SJCRH30 (cell line): Measurements from ENCODE around the gene STARD8. TPM values are rescaled to one million over a fixed set of nuclear protein-coding genes. Genes with fewer than 3 reads are reported as not detected.

Source experiments
- DNase-seq, 2 experiments: peaks; one replicate each; pipeline ENCODE4 v3.0.0-alpha.2; 2015 to 2020
- H3K27ac ChIP-seq: fragments of 250-450 bp; sonication (Bioruptor Pico); 2 replicates; pipeline ENCODE4 v1.5.1; 2020; ENCODE audit warnings: mild to moderate bottlenecking, moderate library complexity
- H3K27me3 ChIP-seq: fragments of 250-450 bp; sonication (Bioruptor Pico); 2 replicates; pipeline ENCODE4 v1.5.1; 2020; ENCODE audit warnings: mild to moderate bottlenecking, moderate library complexity
- H3K36me3 ChIP-seq: fragments of 250-450 bp; sonication (Bioruptor Pico); 2 replicates; pipeline ENCODE4 v1.5.1; 2020; ENCODE audit warnings: mild to moderate bottlenecking, moderate library complexity
- H3K4me1 ChIP-seq: fragments of 250-450 bp; sonication (Bioruptor Pico); 2 replicates; pipeline ENCODE4 v1.5.1; 2020; ENCODE audit warnings: mild to moderate bottlenecking, moderate library complexity
- H3K4me3 ChIP-seq: fragments of 250-450 bp; sonication (Bioruptor Pico); 2 replicates; pipeline ENCODE4 v1.5.1; 2020; ENCODE audit warnings: mild to moderate bottlenecking, moderate library complexity
- H3K9me3 ChIP-seq: fragments of 250-450 bp; sonication (Bioruptor Pico); replicated peaks from 2 replicates; pipeline ENCODE4 v1.5.1; 2020; ENCODE audit warnings: mild to moderate bottlenecking, moderate library complexity
- total RNA-seq: library from RNA; depleted of rRNA; stranded (reverse); fragments of >200 nt; shearing (Covaris generic); gene quantifications from 2 replicates; pipeline ENCODE4 v1.2.3, GENCODE V29; 2014

Gene STARD8
- total RNA-seq, 1 experiment from 2014 or later, result 9.7 TPM

DNA sequence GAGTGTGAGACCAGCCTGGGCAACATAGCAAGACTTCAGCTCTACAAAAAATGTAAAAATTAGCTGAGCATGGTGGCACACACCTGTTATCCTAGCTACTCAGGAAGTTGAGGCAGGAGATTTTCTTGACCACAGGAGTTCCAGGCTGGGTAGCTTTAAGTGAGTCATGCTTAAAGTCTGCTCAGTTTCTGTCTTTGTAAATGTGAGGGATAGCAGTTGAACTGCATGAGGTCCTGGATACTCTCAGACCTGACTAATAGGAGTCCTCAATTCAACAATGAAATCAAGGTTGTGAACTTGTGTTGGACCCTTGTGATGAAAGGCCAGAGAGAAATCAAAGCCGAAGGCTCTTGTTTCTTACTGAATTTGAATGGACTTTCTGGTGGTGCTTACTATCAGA, 45.2 kb downstream of the STARD8 start:
- Histone ChIP-seq H3K36me3 (no peaks in the 10 kb centered on the region), H3K4me3 (no peak overlapping the region), H3K27ac (peak overlapping the region; percentile 97), H3K27me3 (no peaks in the 10 kb centered on the region), H3K9me3 (no peaks in the 10 kb centered on the region), H3K4me1 (peaks cover 13% of the 10 kb centered on the region)
- peak in 1 of 2 experiments; percentile 46 for DNase-seq

DNA sequence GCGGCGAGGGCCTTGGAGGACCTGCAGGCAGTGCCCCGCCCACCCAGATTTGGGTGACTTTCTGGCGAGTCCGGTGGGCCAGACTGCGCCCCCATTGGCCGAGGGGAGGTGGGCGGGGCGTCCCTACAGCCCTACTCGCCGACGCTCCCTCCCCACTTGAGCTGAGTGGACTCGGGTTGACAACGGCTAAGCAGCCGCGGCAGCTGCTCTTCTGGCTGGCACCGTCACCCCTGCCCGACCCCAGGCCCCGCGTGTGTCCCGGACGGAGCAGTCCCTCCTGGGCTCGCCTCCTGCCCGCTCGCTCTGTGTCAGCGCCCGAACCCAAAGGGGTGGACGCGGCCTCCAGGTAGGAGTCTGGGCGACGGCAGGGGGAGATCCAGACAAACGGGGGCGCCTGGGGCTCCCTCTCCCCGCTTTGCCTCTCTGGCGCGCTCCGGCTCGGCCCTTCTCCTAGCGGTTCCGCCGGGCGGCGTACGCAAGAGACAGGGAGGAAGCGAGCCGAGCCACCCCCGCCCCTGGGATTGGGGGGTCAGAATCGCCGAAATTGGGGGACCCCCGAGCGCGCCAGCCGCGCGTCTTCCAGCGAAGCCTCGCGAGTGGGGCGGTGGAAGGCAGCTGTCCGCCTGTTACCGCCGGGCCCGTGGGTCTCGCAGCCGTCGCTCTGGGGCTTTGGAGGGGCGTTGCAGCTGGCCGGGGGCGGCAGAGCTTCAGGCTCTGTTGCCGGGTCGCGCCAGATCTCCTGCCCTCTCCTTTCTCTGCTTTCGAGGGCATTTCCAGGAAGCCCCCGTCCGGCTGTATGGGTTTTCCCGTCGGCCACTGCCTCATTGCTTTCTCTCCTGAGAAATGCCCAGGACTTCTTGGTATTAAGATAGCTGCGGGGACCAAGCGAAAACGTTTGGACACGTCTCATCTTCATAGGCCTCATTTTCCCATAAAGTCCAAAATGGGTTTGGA, 46.3 kb downstream of the STARD8 start:
- Histone ChIP-seq H3K9me3 (no peaks in the 10 kb centered on the region), H3K27me3 (no peaks in the 10 kb centered on the region), H3K4me1 (peaks cover 13% of the 10 kb centered on the region), H3K27ac (peak overlapping the region; percentile 97), H3K4me3 (peak overlapping the region; percentile 91), H3K36me3 (no peaks in the 10 kb centered on the region)
- peak; percentile 95 to 96 for DNase-seq

GRCh38 chrX:68694435-68695205, 47.2 kb downstream of the STARD8 start:
- H3K27me3 ChIP-seq, result no peaks in the 10 kb centered on the region
- H3K27ac ChIP-seq, result peak overlapping the region; percentile 97
- H3K4me3 ChIP-seq, result peak overlapping the region; percentile 91
- H3K9me3 ChIP-seq, result no peaks in the 10 kb centered on the region
- peaks cover 13% of the 10 kb centered on the region for H3K4me1 ChIP-seq
- no peaks in the 10 kb centered on the region for H3K36me3 ChIP-seq
- DNase-seq, result no peak

DNA sequence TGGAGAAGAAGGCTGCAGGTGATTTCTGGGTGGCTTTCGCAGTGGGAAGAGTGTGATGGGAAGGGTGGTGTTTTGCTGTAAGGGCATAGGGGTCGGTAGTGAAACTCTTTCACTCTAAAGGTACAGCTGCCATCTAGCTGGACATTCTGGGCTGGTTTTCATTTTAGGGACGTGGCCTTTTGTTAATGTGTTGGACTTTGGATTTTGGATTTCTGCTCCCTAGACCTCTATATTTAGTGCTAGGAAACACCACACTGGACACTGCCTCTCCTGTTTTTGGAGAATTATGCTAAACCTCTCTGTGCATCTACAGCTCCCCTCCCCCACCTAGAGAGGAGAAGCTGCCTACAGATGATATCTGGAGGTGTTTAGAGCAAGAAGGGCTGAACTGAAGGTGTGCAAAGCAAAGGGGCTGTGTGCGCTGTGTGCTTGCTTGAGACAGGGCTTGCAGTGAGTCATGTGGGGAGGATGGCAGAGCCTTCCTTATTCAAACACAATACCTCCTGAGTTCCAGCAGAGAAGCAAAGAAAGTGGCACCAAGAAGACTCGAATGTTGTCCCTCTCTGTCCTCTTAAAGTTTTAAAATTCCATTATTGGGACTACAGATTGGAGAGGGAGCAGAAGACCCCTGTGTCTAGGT, 47.9 kb downstream of the STARD8 start:
- Histone ChIP-seq H3K9me3 (no peaks in the 10 kb centered on the region), H3K4me3 (no peak overlapping the region), H3K4me1 (peaks cover 13% of the 10 kb centered on the region), H3K27me3 (no peaks in the 10 kb centered on the region), H3K27ac (no peak overlapping the region), H3K36me3 (no peaks in the 10 kb centered on the region)
- no peak for DNase-seq

DNA sequence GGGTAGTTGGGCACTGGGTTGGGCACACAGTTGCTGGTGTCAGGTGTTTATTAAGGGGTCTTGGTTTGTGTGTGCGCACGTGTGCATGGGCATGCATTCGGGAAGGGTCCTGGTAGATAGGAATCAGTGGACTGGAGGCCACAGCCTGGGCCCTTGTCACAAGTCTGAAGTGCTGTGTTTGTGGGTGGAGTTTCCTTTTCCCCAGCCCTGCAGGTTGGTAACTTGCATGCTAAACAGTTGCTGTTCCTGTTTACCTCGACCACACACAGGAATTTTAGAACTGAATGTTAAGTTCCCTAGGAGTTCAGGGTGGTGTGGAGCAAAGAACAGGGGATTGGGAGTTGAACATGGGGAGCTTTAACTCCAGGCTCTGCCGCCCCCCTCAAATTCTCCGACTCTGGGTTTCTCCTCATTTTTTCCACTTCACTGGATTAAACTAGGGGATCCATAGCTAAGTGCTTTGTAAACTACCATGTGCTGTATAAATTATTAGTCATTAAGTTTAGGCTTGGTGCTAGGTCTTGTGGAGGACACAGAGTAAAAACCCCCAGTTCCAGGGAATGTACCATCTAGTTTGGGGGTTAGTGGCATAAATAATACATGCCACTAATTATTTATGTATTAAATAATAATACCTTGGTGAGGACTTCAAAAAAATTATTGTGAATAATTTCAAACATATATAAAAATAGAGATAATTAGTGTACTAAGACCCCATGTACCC, 49.0 kb downstream of the STARD8 start:
- Histone ChIP-seq H3K9me3 (no peaks in the 10 kb centered on the region), H3K4me1 (peaks cover 13% of the 10 kb centered on the region), H3K4me3 (no peak overlapping the region), H3K27ac (no peak overlapping the region), H3K36me3 (no peaks in the 10 kb centered on the region), H3K27me3 (no peaks in the 10 kb centered on the region)
- DNase-seq, result no peak

DNA sequence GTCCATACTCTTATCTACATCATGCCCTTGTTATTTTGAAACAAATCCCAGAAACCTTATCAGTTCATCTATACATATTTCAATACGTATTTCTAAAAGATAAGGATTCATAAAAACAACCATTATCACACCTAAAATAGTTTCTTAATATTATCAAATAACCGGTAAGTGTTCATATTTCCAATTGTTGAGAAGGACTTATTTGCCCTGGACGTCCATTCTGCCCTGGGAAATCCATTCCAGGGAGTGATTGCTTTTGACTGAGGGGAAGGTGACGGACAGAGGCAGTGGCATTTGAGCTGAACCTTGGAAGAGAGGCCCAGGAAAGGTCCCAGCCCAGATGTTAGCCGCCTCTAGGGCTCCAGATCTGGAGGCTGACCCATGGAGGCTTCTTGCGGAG, 49.6 kb downstream of the STARD8 start:
- no peak for DNase-seq
- Histone ChIP-seq H3K4me1 (peaks cover 12% of the 10 kb centered on the region), H3K9me3 (no peaks in the 10 kb centered on the region), H3K4me3 (no peak overlapping the region), H3K36me3 (no peaks in the 10 kb centered on the region), H3K27me3 (no peaks in the 10 kb centered on the region), H3K27ac (no peak overlapping the region)

DNA sequence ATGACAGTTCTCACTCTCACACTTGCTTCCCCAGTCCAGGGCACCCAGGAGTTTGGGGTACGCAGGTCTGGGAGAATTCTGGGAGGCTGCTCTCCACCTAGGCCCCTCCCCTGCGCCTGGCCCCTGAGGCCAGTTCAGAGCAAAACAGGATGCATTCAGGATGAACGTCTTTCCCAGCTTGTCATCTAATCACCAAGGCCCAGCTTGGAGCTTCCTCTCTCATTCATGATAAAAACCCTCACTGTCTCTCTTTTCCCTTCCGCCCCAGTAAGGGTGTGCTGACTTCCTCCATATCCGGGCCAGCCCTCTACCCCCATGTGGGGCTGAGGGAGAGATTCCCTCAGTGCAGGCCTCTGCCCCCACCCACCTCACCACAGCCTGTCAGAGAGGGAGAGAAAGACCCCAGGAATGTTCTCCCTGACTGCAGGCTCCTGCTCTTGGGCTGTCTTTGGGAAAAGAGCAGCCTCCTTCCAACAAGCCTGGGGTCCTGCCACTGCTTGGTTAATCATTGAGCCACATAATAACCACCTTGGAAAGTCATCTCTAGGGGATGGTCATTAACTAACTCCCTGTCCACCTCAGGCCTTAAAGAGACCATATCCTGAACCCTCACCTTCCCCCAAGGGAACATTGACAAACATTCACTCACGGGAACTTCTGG, 50.1 kb downstream of the STARD8 start:
- no peaks in the 10 kb centered on the region for H3K36me3 ChIP-seq
- no peak for DNase-seq
- H3K4me3 ChIP-seq, result no peak overlapping the region
- H3K27ac ChIP-seq, result no peak overlapping the region
- no peaks in the 10 kb centered on the region for H3K9me3 ChIP-seq
- no peaks in the 10 kb centered on the region for H3K27me3 ChIP-seq
- H3K4me1 ChIP-seq, result peaks cover 6% of the 10 kb centered on the region

DNA sequence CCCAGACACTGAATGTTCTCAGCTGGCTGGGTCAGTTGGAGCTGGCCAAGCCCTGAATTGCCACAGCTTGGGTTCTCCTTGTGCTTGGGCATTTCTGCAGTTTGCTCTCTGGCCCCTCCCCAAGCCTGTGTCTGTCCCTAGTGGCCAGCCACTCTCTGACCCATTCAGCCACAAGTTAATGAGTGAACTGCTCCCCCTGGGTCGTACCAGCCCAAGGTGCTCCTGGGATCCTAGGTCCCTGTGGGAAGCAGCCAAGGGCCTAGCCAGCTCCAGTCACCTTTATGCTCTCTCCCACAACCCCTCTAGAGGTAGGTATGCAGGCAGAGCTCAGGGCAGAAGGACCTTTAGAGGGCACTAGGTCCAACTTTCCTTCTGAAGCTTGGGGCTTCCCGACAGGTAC, 51.5 kb downstream of the STARD8 start:
- no peaks in the 10 kb centered on the region; the same call in 1 of the 2 replicates for H3K4me1 ChIP-seq
- H3K4me3 ChIP-seq, result no peak overlapping the region
- no peaks in the 10 kb centered on the region for H3K27me3 ChIP-seq
- no peak for DNase-seq
- H3K36me3 ChIP-seq, result no peaks in the 10 kb centered on the region
- no peaks in the 10 kb centered on the region for H3K9me3 ChIP-seq
- no peak overlapping the region for H3K27ac ChIP-seq

DNA sequence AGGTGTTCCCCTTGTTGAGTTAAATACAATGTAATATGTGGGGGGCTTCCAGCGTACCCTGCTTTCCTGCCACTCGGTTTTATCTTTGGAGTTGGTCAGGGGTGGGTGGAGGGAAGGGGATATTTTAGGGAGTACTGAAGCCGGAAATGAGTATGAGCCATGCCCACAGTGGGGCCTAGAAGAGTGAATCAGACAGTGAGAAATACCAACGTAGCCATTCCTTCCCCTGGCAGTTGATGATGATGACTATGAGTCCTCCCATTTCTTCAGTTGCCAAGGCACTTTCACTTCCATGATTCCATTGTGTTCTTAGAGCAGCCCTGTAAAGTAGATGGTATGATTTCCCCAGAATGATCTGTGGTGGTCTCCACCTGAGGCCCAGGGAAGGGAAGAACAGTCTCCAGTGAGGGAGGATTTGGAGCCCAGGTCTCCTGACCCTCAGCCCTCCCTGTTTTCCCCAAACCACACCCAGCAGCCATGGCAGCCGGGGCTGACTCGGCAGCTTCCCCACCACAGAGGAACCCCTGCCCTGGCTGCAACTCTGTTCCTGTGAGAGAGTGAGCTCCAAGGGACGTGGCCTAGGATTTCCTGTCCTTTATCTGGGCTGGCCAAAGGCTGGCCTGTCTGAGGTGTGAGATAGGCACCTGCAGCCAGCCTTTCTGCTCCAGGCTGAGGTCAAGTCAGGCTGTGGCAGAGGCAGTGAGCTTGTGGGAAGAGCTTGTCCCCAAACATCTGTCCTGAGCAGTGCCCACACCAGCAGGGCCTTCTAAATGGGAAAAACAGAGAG, 52.7 kb downstream of the STARD8 start:
- H3K27ac ChIP-seq, result no peak overlapping the region
- H3K4me1 ChIP-seq, result no peaks in the 10 kb centered on the region
- no peak overlapping the region for H3K4me3 ChIP-seq
- DNase-seq, result no peak
- no peaks in the 10 kb centered on the region for H3K9me3 ChIP-seq
- H3K36me3 ChIP-seq, result no peaks in the 10 kb centered on the region
- no peaks in the 10 kb centered on the region for H3K27me3 ChIP-seq

- no peak overlapping the region for H3K27ac ChIP-seq
Measured at GRCh38 chrX:68703369-68703768, 55.9 kb downstream of the STARD8 start.

GRCh38 chrX:68703846-68704245, 56.4 kb downstream of the STARD8 start:
- H3K27ac ChIP-seq, result no peak overlapping the region
- no peak for DNase-seq
- no peak overlapping the region for H3K4me3 ChIP-seq
- H3K4me1 ChIP-seq, result peaks cover 6% of the 10 kb centered on the region
- no peaks in the 10 kb centered on the region for H3K36me3 ChIP-seq
- H3K27me3 ChIP-seq, result no peaks in the 10 kb centered on the region
- H3K9me3 ChIP-seq, result no peaks in the 10 kb centered on the region

More at GRCh38 chrX:68703369-68703768, 55.9 kb downstream of the STARD8 start:
- peaks cover 2% of the 10 kb centered on the region for H3K4me1 ChIP-seq
- H3K36me3 ChIP-seq, result no peaks in the 10 kb centered on the region
- no peaks in the 10 kb centered on the region for H3K27me3 ChIP-seq
- no peak for DNase-seq
- H3K4me3 ChIP-seq, result no peak overlapping the region
- no peaks in the 10 kb centered on the region for H3K9me3 ChIP-seq

GRCh38 chrX:68705986-68706385, 58.5 kb downstream of the STARD8 start:
- H3K36me3 ChIP-seq, result no peaks in the 10 kb centered on the region
- peaks cover 6% of the 10 kb centered on the region for H3K4me1 ChIP-seq
- H3K9me3 ChIP-seq, result no peaks in the 10 kb centered on the region
- DNase-seq, result no peak
- H3K27ac ChIP-seq, result no peak overlapping the region
- H3K27me3 ChIP-seq, result no peaks in the 10 kb centered on the region
- no peak overlapping the region for H3K4me3 ChIP-seq

- H3K27ac ChIP-seq, result peak overlapping the region; percentile 22; the same call in 1 of the 2 replicates
- DNase-seq, result peak; percentile 38 to 40
Measured at GRCh38 chrX:68708503-68709290, 61.2 kb downstream of the STARD8 start.

More at GRCh38 chrX:68708503-68709290, 61.2 kb downstream of the STARD8 start:
- Histone ChIP-seq H3K9me3 (no peaks in the 10 kb centered on the region), H3K4me3 (no peak overlapping the region), H3K36me3 (no peaks in the 10 kb centered on the region), H3K27me3 (no peaks in the 10 kb centered on the region), H3K4me1 (peaks cover 6% of the 10 kb centered on the region)
